Right cardiac atrium (tissue), 5 donors: Measurements from ENCODE around the gene TMEM178B. TPM values are rescaled to one million over a fixed set of nuclear protein-coding genes. Genes with fewer than 3 reads are reported as not detected.
A peak's percentile ranks its signal among the peaks of the same experiment; 100 is the strongest.
"Not testable (repeated sequence)": the region's sequence is repeated elsewhere in the genome, so short reads cannot be mapped to it uniquely, and the experiment has no call there.

Source experiments
- ATAC-seq, 2 donors: fragments of 200-7000 bp; cut with Tn5 transposase; one replicate each; pipeline versions ENCODE4 v1.8.0 to v1.9.1; 2020; ENCODE audit warnings: moderate library complexity in 2 of 2, mild to moderate bottlenecking in 1 of 2
- DNase-seq, 3 donors: peaks; one replicate each; pipeline ENCODE4 v3.0.0-alpha.2; 2020
- H3K27ac ChIP-seq: one replicate; pipeline ENCODE4 v1.5.1; 2013; ENCODE audit warnings: mild to moderate bottlenecking, low read length, control low read depth, moderate library complexity
- H3K27me3 ChIP-seq: one replicate; pipeline ENCODE4 v1.6.1; 2013; ENCODE audit not compliant: control insufficient read depth, insufficient read depth
- H3K4me1 ChIP-seq: one replicate; pipeline ENCODE4 v1.6.1; 2013; ENCODE audit warnings: low read length; ENCODE audit not compliant: control insufficient read depth, insufficient read depth
- H3K4me3 ChIP-seq: one replicate; pipeline ENCODE4 v1.5.1; 2013; ENCODE audit warnings: low read length, control low read depth
- H3K9me3 ChIP-seq: one replicate; pipeline ENCODE4 v1.6.1; 2013; ENCODE audit warnings: low read length; ENCODE audit not compliant: control insufficient read depth
- WGBS: extraction: QIAGEN DNeasy Blood & Tissue Kit; methylation state at CpG from one replicate; pipeline ENCODE4 v1.1.7; 2013; 5-methylcytosine and 5-hydroxymethylcytosine counted together
- intact Hi-C, 4 donors: fragments of 100-400 bp; cut with DNase I; formaldehyde crosslinking; loops; one replicate each; pipeline versions ENCODE4 v1.11.0 to v1.14.0; 2022 to 2023
- polyA plus RNA-seq: library from polyadenylated mRNA; stranded (reverse); fragments of 200-250 nt; gene quantifications from one replicate; pipeline ENCODE4 v1.2.3, GENCODE V29; 2013
- total RNA-seq, 4 donors: library from RNA; stranded (reverse); fragmentation: NEBNext Ultra II Directional; extraction: Animal tissue kit (Norgen Biotek cat#: 25700); gene quantifications; one replicate each; pipeline ENCODE4 v1.2.1, GENCODE V29; 2021
- donor health status: healthy with polysubstance abuse.
- donor health status: DM: no; HTN: yes; CAD: no.
- donor health status: DM: no; HTN: no; CAD: no.
- donor health status: DM: no; HTN: yes; CAD: no; lungs with severe emphysema.
- donor health status: DM: yes; HTN: yes; CAD: no.

The TMEM178B gene
- total and polyA plus RNA-seq, 5 donors: 13.3 to 49.6 (median 35.0) TPM

GRCh38 chr7:141322383-141322782, 248.5 kb downstream of the TMEM178B start:
- H3K27ac ChIP-seq: no peak overlapping the region
- no peak overlapping the region for H3K4me3 ChIP-seq
- H3K27me3 ChIP-seq: no peaks in the 10 kb centered on the region
- intact Hi-C loops: no loop called here
- DNase-seq: no peak
- 90% methylated on average over 6 of the region's 6 CpGs for WGBS
- H3K9me3 ChIP-seq: no peaks in the 10 kb centered on the region
- peaks cover 3% of the 10 kb centered on the region for H3K4me1 ChIP-seq
- ATAC-seq: no peak

GRCh38 chr7:141323826-141324225, 250.0 kb downstream of the TMEM178B start:
- WGBS: 80% methylated on average over 4 of the region's 4 CpGs
- no peak overlapping the region for H3K4me3 ChIP-seq
- H3K4me1 ChIP-seq: peaks cover 3% of the 10 kb centered on the region
- no peaks in the 10 kb centered on the region for H3K27me3 ChIP-seq
- DNase-seq (no peak), ATAC-seq (no peak)
- no peak overlapping the region for H3K27ac ChIP-seq
- H3K9me3 ChIP-seq: no peaks in the 10 kb centered on the region
- intact Hi-C loops: no loop called here

DNA sequence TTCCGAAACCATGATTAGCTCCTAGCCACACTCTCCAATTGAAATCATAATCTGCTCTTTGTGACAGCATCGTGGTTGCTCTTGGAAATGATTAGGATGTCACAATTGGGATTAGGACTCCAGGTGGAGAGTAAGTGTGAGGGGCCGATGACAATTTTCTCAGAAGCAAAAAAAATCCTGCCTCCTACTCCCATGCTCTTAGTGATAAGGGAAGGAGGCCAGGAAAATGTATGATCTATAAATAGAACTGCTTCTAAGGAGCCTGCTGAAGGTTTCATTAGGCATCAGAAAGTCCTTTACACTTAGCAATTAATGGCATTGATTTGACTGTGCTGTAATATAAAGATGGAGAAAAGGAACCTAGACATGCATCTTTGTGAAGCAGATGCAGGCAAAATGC, 251.0 kb downstream of the TMEM178B start:
- WGBS: 41% methylated on average over 3 of the region's 3 CpGs
- intact Hi-C loops: no loop called here
- ATAC-seq: no peak
- no peak for DNase-seq
- Histone ChIP-seq H3K4me3 (no peak overlapping the region), H3K4me1 (peaks cover 3% of the 10 kb centered on the region), H3K9me3 (no peaks in the 10 kb centered on the region), H3K27ac (no peak overlapping the region), H3K27me3 (no peaks in the 10 kb centered on the region)

GRCh38 chr7:141325275-141325674, 251.4 kb downstream of the TMEM178B start:
- intact Hi-C loops: no loop called here
- Histone ChIP-seq H3K27me3 (no peaks in the 10 kb centered on the region), H3K9me3 (no peaks in the 10 kb centered on the region), H3K4me3 (no peak overlapping the region), H3K4me1 (peaks cover 3% of the 10 kb centered on the region), H3K27ac (no peak overlapping the region)
- ATAC-seq (no peak), DNase-seq (no peak)
- 24% methylated on average over 2 of the region's 2 CpGs for WGBS

DNA sequence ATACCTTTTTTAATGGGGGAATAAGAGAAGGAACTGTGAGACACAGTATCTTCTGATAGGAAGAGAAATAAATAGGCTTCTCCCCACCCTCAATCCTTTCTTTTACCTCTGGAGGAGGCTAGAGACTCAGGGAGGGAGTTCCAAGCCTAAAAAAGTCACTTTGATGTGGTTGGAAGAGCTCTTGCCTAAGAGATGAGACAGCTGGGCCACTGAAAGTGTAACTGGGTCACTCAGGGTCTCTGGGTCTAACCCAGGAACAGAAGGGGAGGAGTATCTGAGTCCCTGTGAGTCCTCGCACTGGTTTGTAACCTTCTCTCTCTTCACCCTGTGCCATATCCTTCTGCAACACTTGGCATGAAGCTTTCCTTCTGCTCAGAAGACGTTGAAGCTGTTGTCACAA, 254.4 kb downstream of the TMEM178B start:
- Histone ChIP-seq H3K9me3 (no peaks in the 10 kb centered on the region), H3K27ac (no peak overlapping the region), H3K4me3 (no peak overlapping the region), H3K27me3 (no peaks in the 10 kb centered on the region), H3K4me1 (peaks cover 3% of the 10 kb centered on the region)
- ATAC-seq (peak in 1 of 2 donors; percentile 31), DNase-seq (no peak)
- 46% methylated on average over 2 of the region's 2 CpGs for WGBS
- intact Hi-C loops: no loop called here

GRCh38 chr7:141330285-141330684, 256.4 kb downstream of the TMEM178B start:
- H3K27ac ChIP-seq, H3K27me3 ChIP-seq, DNase-seq, H3K9me3 ChIP-seq, intact Hi-C loops, ATAC-seq, H3K4me1 ChIP-seq, H3K4me3 ChIP-seq: not testable (repeated sequence)
- 85% methylated on average over 2 of the region's 2 CpGs for WGBS

- WGBS: 70% methylated on average over 4 of the region's 4 CpGs
- intact Hi-C loops: no loop called here
- Histone ChIP-seq H3K4me1 (no peaks in the 10 kb centered on the region), H3K9me3 (no peaks in the 10 kb centered on the region), H3K27me3 (no peaks in the 10 kb centered on the region), H3K4me3 (no peak overlapping the region), H3K27ac (no peak overlapping the region)
- ATAC-seq: peak in 1 of 2 donors; percentile 46
- DNase-seq: peak in 1 of 3 donors; percentile 40
Observed at GRCh38 chr7:141333459-141333858, 259.6 kb downstream of the TMEM178B start.

GRCh38 chr7:141335164-141335563, 261.3 kb downstream of the TMEM178B start:
- H3K27ac ChIP-seq: no peak overlapping the region
- ATAC-seq: no peak
- H3K4me3 ChIP-seq: no peak overlapping the region
- no peaks in the 10 kb centered on the region for H3K9me3 ChIP-seq
- H3K27me3 ChIP-seq: no peaks in the 10 kb centered on the region
- H3K4me1 ChIP-seq: no peaks in the 10 kb centered on the region
- no peak for DNase-seq
- WGBS: 82% methylated on average over 4 of the region's 4 CpGs
- intact Hi-C loops: no loop called here

GRCh38 chr7:141339603-141340002, 265.7 kb downstream of the TMEM178B start:
- ATAC-seq: no peak
- H3K9me3 ChIP-seq: no peaks in the 10 kb centered on the region
- DNase-seq: no peak
- no peak overlapping the region for H3K27ac ChIP-seq
- H3K27me3 ChIP-seq: no peaks in the 10 kb centered on the region
- H3K4me1 ChIP-seq: peaks cover 3% of the 10 kb centered on the region
- intact Hi-C loops: no loop called here
- WGBS: 28% methylated on average over 1 of the region's 1 CpG
- H3K4me3 ChIP-seq: no peak overlapping the region

- no peak overlapping the region for H3K27ac ChIP-seq
- no peak for ATAC-seq
- WGBS: 62% methylated on average over 4 of the region's 4 CpGs
- no peaks in the 10 kb centered on the region for H3K9me3 ChIP-seq
- intact Hi-C loops: no loop called here
- no peak overlapping the region for H3K4me3 ChIP-seq
- no peak for DNase-seq
- H3K4me1 ChIP-seq: peaks cover 3% of the 10 kb centered on the region
- no peaks in the 10 kb centered on the region for H3K27me3 ChIP-seq
Observed at GRCh38 chr7:141340991-141341390, 267.1 kb downstream of the TMEM178B start.

DNA sequence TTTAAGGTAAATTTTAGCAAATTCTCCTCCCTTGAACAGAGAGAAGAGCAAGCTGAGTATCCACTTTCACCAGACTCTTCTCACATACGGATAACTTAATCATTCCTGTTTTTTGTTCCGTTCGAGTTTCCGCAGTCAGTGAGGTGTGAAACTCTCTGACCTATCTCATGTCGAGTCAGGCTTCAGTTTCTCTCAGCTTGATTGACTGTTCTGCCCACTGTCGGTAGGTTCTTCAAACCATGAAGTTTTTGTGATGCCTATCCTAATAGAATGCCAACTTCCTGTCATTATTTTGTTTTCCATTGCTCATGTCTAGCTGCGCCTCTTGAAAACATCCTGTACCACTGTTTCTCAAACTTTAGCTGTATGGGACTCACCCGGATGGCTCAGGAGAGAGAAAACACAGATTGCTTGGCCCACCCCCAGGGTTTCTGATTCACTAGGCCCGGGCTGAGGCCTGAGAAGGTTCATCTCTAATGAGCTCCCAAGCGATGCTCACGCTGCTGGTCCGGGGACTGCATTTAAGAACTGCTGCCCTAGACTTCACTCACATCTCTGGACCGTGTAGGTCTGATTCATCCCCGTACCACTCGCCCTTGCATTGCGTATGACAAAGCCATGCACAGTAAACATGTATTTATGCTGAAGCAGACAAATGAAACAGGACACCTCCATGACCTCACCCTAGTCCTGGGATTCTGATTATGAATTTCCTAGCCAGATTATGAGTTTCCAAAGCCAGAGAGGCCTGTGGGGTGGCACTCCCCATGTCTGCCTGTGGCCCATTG, 269.0 kb downstream of the TMEM178B start:
- DNase-seq: no peak
- H3K27me3 ChIP-seq: no peaks in the 10 kb centered on the region
- ATAC-seq: peak in 1 of 2 donors; percentile 40
- H3K4me3 ChIP-seq: no peak overlapping the region
- H3K27ac ChIP-seq: no peak overlapping the region
- WGBS: 74% methylated on average over 16 of the region's 16 CpGs
- H3K9me3 ChIP-seq: no peaks in the 10 kb centered on the region
- H3K4me1 ChIP-seq: peaks cover 3% of the 10 kb centered on the region
- intact Hi-C loops: no loop called here
